Inflammatory macrophage treated with lipopolysaccharide for 1 hour (primary cell): ENCODE measurements around the gene SIX5.
"Not testable (repeated sequence)": the region's sequence is repeated elsewhere in the genome, so short reads cannot be mapped to it uniquely, and the experiment has no call there.

Experiments
- DNase-seq, 2 donors: peaks; one replicate each; pipeline ENCODE4 v3.0.0-alpha.2; 2020 to 2022

Gene SIX5

GRCh38 chr19:45752639-45753038 lies 16.4 kb downstream of the SIX5 start:
- no peak for DNase-seq

DNA sequence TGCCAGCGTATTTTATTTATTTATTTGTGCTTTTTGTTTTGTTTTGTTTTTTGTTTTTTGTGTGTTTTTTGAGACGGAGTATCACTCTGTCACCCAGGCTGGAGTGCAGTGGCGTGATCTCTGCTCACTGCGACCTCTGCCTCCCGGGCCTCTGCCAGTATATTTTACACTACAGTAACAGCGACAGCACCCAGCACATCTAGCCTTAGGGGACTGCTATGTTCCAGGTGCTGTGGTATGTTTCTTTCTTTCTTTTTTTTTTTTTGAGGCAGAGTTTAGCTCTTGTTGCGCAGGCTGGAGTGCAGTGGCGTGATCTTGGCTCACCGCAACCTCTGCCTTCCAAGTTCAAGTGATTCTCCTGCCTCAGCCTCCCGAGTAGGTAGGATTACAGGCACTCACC lies 17.6 kb downstream of the SIX5 start:
- not testable (repeated sequence) for DNase-seq

DNA sequence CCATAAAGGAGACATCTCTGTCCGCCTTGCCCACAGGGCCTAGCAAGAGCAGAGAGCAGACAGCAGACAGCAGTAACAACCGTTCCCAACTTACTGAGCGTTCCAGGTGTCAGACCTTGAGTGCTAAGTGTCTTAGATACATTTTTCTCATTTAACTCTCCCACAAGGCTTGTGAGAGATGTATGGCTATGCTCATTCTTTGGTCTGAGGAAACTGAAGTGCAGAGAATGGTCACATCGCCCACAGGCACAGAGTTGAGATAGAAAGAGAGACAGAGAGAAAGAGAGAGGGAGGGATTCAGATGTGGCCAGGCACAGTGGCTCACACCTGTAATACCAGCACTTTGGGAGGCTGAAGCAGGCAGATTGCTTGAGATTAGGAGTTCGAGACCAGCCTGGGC lies 21.5 kb downstream of the SIX5 start:
- DNase-seq, result no peak

- DNase-seq, result no peak
Observed at GRCh38 chr19:45746866-45747265, 22.2 kb downstream of the SIX5 start.

DNA sequence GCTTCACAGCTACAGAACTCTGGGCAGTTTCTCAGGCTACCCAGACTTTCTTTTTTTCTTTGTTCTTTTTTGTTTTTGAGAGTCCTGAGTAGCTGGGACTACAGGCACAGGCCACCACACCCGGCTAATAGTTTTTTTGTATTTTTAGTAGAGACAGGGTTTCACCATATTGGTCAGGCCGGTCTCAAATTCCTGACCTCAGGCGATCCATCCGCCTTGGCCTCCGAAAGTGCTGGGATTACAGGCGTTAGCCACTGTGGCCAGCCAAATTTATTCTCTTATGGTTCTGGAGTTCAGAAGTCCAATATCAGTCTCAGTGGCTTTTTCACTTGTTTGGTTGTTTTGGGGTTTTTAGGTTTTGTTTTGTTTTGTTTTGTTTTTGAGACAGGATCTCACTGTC lies 23.4 kb downstream of the SIX5 start:
- no peak for DNase-seq

DNA sequence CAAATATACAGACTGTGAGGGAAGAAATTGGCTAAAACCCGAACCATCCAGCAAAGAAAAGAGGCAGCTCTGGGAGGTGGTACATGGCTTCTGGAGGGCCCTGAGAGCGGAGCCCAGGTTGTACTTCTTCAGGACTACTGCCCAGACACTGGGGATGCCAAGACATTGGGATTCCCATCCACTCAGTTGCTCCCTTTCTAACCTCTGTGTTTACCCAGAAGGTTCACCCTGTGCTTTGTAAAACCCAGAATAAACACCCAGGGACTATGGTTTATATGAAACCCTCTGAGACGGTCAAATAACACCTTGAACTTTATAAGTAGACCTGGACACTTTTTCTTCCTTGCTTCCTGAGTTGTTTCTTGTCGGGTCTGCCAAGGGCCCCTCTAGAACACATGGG lies 26.1 kb downstream of the SIX5 start:
- DNase-seq, result no peak

DNA sequence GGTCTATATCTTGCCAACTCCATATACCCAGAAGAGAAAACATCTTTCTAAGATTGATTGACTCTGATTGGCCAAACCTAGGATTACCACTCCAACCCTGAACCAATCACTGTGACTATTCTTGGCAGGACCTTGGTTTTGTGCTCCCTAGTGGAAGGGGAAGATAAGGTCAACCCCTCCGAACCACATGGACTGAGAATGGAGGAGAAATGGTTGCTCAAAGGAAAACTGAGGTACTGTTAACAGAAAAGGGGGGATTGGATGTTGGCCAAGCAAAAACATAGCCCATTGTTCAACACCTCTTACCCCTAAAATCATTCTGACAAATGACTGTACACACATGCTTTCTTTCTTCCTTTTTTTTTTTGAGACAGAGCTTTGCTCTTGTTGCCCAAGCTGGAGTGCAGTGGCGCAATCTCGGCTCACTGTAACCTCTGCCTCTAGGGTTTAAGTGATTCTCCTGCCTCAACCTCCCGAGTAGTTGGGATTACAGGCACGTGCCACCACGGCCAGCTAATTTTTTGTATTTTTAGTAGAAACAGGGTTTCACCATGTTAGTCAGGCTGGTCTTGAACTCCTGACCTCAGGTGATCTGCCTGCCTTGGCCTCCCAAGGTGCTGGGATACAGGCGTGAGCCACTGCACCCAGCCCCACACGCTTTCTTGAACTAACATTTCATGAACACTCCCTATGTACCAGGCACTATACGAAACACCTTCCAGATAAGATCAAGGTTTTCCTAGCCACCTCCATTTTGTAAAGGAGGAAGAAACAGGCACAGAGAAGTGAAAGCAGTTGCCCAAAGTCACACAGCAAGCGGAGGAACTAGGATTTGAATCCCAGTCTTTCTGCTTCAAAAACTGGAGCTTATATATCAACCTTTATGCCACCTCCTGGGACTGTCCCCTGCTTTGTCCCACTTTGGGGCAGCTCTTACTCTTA lies 29.3 kb downstream of the SIX5 start:
- peak; percentile 56 to 62 for DNase-seq

DNA sequence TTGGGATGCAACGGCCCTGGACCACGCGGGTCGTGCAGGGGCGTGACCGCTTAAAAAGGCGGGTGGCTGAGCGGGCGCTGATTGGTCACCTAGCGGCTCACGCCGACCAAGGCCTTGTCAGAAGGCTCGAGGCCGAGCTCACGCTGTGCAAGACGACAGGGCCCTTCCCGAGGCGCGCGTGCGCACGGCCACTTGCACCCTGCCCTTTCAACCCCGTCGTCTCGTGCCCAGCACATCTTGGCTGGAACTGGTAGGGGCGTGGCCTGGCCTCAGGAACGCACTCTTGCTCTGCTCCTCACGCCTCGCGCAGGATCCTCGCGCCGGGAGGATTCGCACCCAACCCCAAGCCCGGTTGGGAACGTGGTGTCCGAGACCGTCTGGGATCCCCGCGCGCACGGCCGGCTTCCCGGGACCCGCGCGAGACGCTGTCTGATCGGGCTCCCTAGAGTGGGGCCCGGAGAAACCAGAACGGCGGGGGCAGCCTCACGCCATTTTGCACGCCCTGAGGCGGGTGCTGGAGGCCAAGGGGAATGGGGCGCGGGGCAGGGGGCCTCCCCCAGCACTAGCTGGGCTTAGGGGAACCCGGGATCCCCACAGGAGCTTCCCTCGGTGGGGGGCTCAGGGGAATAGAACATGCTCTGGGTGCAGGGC lies 35.8 kb downstream of the SIX5 start, which contains the start of gene MEIOSIN:
TSS of gene MEIOSIN (plus strand) at position 280 of the 651 bp plus-strand sequence. CDS start 1,938 bp downstream, outside the sequence.
- DNase-seq, result no peak

- peak; percentile 96 to 97 for DNase-seq
Observed at GRCh38 chr19:45730368-45731288, 38.4 kb downstream of the SIX5 start, which contains the start of gene FBXO46. TSS of gene FBXO46 (minus strand) at chr19:45730896. CDS start at chr19:45713495, 17,401 bp downstream.

DNA sequence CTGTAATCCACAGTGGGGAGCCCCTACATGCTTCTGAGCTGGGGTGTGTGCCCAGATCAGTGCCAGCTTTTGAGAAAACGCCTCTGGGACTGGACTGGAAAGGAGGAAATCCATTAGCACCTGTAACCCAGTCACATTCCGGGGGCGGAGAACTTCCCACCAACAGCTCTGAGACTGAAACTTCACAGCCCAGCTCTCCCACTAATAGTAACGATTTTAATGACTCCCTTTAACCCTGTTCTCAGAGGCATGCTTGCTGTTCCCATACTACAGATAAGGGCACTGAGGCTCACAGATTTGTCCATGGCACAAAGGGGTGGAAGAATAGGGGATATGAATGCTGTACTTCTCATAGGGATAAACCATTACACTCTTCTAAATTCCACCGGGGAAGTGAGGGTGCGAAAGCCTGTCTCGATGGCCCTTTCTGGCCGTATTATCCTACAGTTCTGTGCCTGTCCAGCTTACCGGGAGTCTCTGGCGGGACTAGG lies 39.2 kb downstream of the SIX5 start:
- DNase-seq, result peak in 1 of 2 donors; percentile 25

DNA sequence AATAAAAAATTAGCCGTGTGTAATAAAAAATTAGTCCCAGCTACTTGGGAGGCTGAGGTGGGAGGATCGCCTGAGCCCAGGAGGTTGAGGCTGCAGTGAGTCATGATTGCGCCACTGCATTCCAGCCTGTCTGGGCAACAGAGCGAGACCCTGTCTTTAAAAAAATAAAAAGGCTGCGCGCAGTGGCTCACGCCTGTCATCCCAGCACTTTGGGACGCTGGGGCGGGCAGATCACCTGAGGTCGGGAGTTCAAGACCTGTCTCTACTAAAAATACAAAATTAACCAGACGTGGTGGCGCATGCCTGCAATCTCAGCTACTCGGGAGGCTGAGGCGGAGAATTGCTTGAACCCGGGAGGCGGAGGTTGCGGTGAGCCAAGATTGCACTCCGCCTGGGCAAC lies 40.4 kb downstream of the SIX5 start:
- DNase-seq, result not testable (repeated sequence)

DNA sequence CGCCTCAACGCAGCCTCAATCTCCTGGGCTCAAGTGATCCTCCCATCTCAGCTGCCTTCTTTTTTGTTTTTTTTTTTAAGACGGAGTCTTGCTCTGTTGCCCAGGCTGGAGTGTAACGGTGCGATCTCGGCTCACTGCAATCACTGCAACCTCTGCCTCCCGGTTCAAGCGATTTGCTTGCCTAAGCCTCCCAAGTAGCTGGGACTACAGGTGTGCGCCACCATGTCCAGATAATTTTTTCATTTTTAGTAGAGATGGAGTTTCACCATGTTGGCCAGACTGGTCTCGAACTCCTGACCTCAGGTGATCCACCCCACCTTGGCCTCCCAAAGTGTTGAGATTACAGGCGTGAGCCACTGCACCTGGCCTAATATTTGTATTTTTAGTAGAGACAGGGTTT lies 49.0 kb downstream of the SIX5 start:
- not testable (repeated sequence) for DNase-seq

DNA sequence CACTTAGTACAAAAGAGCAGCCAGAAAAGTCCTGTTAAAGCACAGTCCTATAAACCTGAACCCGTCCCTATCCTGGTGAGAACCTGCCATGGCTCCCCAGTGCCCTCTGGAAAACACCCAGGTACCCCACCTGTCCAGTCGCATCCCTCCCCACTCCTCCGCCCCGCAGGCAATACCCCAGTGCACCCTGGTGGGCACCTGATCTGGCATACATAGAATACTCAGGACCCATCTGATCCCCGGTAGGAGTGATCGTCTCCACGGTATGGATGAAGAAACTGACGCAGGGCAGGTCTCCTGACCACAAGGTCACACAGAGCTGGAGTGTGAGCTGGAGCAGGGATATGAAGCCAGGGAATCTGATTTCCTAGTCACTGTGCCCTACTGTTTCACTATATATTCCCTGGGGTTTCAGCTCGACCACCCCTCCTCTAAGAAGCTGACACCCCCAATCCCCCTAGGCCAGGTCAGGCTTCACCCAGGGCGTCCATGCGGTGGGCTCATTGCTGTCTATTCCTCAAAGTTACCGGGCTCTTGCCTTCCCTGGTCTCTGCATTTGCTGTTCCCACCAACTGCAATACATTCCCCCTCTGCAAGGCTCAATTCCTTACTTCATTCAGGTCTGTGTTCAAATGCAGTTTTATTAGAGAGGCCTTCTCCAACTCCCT lies 50.9 kb downstream of the SIX5 start:
- no peak for DNase-seq

GRCh38 chr19:45717131-45717982 lies 51.7 kb downstream of the SIX5 start:
- DNase-seq, result peak; percentile 99 to 100

- DNase-seq, result no peak
Observed at GRCh38 chr19:45716359-45717130, 52.5 kb downstream of the SIX5 start.

DNA sequence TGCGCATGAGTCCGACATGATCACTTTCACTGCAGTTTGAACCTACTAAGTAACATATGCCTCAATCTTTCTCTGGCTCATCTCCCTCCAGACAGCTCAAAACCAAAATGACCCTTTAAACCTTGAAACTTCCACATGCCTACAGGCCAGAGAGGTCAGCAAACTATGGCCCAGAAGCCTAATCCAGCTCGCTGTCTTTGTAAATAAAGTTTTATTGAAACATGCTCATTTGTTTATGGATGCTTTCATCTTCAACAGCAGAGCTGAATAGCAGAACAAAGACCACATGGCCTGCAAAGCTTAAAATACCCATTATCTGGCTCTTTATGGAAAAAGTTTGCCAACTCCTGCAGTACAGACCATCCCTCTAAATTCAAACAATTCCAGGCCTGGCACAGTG lies 53.9 kb downstream of the SIX5 start:
- no peak for DNase-seq
